Measurements from ENCODE around the gene AGPS. TPM values are rescaled to one million over a fixed set of nuclear protein-coding genes. Genes with fewer than 3 reads are reported as not detected.

Gene AGPS
- total and polyA plus RNA-seq, 2 experiments from 2014 or later = 22.9 to 36.7 TPM

DNA sequence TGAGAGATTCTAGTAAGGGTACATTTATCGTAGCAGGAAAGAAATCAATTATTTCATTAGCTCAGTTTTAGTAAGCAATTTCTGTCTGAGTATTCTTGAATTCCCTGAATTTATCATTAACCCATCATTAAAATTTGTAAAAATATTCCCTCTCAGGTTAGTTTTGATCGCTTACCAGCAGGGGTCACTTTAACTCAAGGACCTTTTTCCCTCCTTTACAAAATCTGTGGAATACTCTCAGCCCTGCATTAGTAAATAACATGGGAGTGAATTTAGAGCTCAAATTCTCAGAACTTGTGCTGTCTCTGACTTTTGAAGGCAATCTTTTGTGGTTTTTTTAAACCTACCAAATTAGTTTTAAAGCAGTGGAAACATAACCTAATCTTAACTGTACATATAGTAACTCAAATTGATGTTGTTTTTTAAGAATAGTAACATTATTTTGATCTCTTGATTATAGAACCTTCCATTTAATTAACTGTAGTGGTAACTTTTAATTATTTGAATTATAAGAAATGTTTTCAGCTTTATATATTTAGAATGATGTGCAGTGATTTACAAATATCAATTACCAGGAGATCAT, 97.2 kb downstream of the AGPS start:
- Histone ChIP-seq H3K36me3 (ENCODE audit: low read depth) (peaks cover 16% of the 10 kb centered on the region), H2AFZ (no peak overlapping the region), H3K9ac (no peak overlapping the region), H3K4me1 (ENCODE audit: insufficient read depth) (no peaks in the 10 kb centered on the region), H3K27me3 (replicated peaks; ENCODE audit: insufficient read depth) (no peaks in the 10 kb centered on the region), H3F3A (ENCODE audit: insufficient read depth) (peaks cover 8% of the 10 kb centered on the region; the same call in 1 of the 2 replicates), H3K27ac (no peak overlapping the region), H3K4me2 (ENCODE audit: unreplicated experiment) (no peak overlapping the region), H3K4me3 (no peak overlapping the region), H3K9me2 (ENCODE audit: insufficient read depth) (no peaks in the 10 kb centered on the region), H4K20me1 (ENCODE audit: insufficient read depth) (no peaks in the 10 kb centered on the region), H3K79me2 (ENCODE audit: insufficient read depth) (no peaks in the 10 kb centered on the region), H3K9me3 (ENCODE audit: low read depth) (no peaks in the 10 kb centered on the region)
- no peak for TF ChIP-seq EZH2 (IDR thresholded peaks at IDR 0.05; ENCODE audit: insufficient read depth, poor library complexity, severe bottlenecking)
- TF ChIP-seq EZH2phosphoT487 (IDR thresholded peaks at IDR 0.05; ENCODE audit: insufficient read depth, low read depth) = no peak
- peak; percentile 65 for DNase-seq
- 45 to 51% methylated on average over 2 of the region's 2 CpGs for WGBS, 2 experiments (ENCODE audit: low coverage in 1 of 2, low lambda C conversion rate in 2 of 2, missing lambda C conversion rate in 2 of 2)
- in situ Hi-C loops (cut with MboI) = no loop called here

DNA sequence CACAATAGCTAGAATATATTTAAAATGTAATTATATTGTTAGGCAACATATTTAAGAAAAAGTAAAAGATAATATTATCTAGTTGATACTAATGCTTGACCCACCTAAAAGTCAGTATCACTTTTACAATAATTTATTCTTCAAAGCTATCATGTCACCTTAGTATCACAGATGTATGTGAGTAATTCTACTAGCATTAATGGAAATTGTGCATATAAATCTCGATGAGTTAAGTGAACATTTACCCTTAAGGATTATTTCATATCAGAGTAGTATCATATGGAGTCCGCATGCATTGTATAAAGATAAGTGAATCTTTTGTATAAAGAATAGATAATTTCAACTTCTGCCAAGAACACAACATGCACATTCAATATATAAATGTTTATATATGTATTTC, 103.4 kb downstream of the AGPS start:
- Histone ChIP-seq H3K4me2 (ENCODE audit: unreplicated experiment) (no peak overlapping the region), H3K27me3 (replicated peaks; ENCODE audit: insufficient read depth) (no peaks in the 10 kb centered on the region), H3K27ac (no peak overlapping the region), H3K9ac (no peak overlapping the region), H3K4me3 (no peak overlapping the region), H4K20me1 (ENCODE audit: insufficient read depth) (no peaks in the 10 kb centered on the region; the same call in 1 of the 2 replicates), H2AFZ (no peak overlapping the region), H3K36me3 (ENCODE audit: low read depth) (peaks cover 14% of the 10 kb centered on the region; the same call in 1 of the 2 replicates), H3K79me2 (ENCODE audit: insufficient read depth) (no peaks in the 10 kb centered on the region), H3F3A (ENCODE audit: insufficient read depth) (no peaks in the 10 kb centered on the region), H3K9me2 (ENCODE audit: insufficient read depth) (no peaks in the 10 kb centered on the region), H3K4me1 (ENCODE audit: insufficient read depth) (peaks cover 2% of the 10 kb centered on the region; the same call in 1 of the 2 replicates), H3K9me3 (ENCODE audit: low read depth) (no peaks in the 10 kb centered on the region)
- in situ Hi-C loops (cut with MboI) = no loop called here
- DNase-seq = no peak
- 98% methylated on average over 2 of the region's 2 CpGs for WGBS, 2 experiments (ENCODE audit: low coverage in 1 of 2, low lambda C conversion rate in 2 of 2, missing lambda C conversion rate in 2 of 2)
- TF ChIP-seq EZH2phosphoT487 (IDR thresholded peaks at IDR 0.05; ENCODE audit: insufficient read depth, low read depth) (no peak), EZH2 (IDR thresholded peaks at IDR 0.05; ENCODE audit: insufficient read depth, poor library complexity, severe bottlenecking) (no peak)

DNA sequence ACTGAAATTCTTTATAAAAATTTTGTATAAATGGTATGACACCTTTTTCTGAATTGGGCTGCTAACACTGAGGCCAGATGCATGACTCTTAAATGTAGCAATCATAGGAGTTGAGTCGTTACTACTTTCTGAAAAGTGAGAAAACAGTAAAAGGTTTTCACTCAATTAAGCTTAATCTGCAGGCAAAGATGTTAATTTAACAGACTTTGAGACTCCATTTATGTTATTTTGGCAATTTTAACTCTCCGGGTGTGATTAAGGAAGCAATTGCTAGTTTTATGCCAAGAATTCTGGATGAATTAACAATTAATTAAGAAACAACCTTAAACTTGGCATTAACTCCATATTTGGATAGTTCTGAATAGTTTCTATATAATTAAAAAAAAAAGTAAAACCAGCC, 104.3 kb downstream of the AGPS start:
- H3K27ac ChIP-seq = no peak overlapping the region
- H3K9me2 ChIP-seq (ENCODE audit: insufficient read depth) = no peaks in the 10 kb centered on the region
- H3K36me3 ChIP-seq (ENCODE audit: low read depth) = peaks cover 14% of the 10 kb centered on the region; the same call in 1 of the 2 replicates
- H3K9ac ChIP-seq = no peak overlapping the region
- WGBS, 2 experiments (ENCODE audit: low coverage in 1 of 2, low lambda C conversion rate in 2 of 2, missing lambda C conversion rate in 2 of 2) = 98 to 100% methylated on average over 2 of the region's 2 CpGs
- in situ Hi-C loops (cut with MboI) = no loop called here
- TF ChIP-seq EZH2phosphoT487 (IDR thresholded peaks at IDR 0.05; ENCODE audit: insufficient read depth, low read depth) (no peak), EZH2 (IDR thresholded peaks at IDR 0.05; ENCODE audit: insufficient read depth, poor library complexity, severe bottlenecking) (no peak)
- no peak overlapping the region for H2AFZ ChIP-seq
- H3K9me3 ChIP-seq (ENCODE audit: low read depth) = no peaks in the 10 kb centered on the region
- no peak overlapping the region for H3K4me3 ChIP-seq
- H3K79me2 ChIP-seq (ENCODE audit: insufficient read depth) = no peaks in the 10 kb centered on the region
- no peak for DNase-seq
- H3K4me2 ChIP-seq (ENCODE audit: unreplicated experiment) = no peak overlapping the region
- H3F3A ChIP-seq (ENCODE audit: insufficient read depth) = no peaks in the 10 kb centered on the region
- H4K20me1 ChIP-seq (ENCODE audit: insufficient read depth) = no peaks in the 10 kb centered on the region; the same call in 1 of the 2 replicates
- no peaks in the 10 kb centered on the region for H3K27me3 ChIP-seq (replicated peaks; ENCODE audit: insufficient read depth)
- peaks cover 7% of the 10 kb centered on the region; the same call in 1 of the 2 replicates for H3K4me1 ChIP-seq (ENCODE audit: insufficient read depth)

DNA sequence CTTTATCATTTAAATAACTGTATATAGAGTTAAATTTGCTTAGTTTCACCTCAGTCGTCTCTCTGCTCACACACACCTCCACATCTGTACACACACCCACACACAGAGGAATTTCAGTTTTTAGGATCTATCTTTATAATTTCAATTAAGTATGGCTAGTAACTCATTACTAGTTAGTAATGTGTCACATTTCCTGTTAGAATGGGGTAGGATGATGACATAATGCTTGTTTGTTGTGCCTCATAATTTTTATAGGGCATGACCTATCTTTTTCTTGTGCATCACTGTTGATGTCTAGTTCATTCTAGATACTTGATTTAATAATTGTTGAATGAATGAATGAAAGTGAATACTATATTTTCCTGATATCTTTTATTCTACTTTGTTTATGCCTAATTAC, 108.6 kb downstream of the AGPS start:
- H3F3A ChIP-seq (ENCODE audit: insufficient read depth) = no peaks in the 10 kb centered on the region
- no peaks in the 10 kb centered on the region for H3K79me2 ChIP-seq (ENCODE audit: insufficient read depth)
- H4K20me1 ChIP-seq (ENCODE audit: insufficient read depth) = no peaks in the 10 kb centered on the region; the same call in 1 of the 2 replicates
- no peak for TF ChIP-seq EZH2phosphoT487 (IDR thresholded peaks at IDR 0.05; ENCODE audit: insufficient read depth, low read depth)
- TF ChIP-seq EZH2 (IDR thresholded peaks at IDR 0.05; ENCODE audit: insufficient read depth, poor library complexity, severe bottlenecking) = no peak
- H3K4me1 ChIP-seq (ENCODE audit: insufficient read depth) = peaks cover 7% of the 10 kb centered on the region; the same call in 1 of the 2 replicates
- H2AFZ ChIP-seq = no peak overlapping the region
- no peak overlapping the region for H3K9ac ChIP-seq
- peaks cover 7% of the 10 kb centered on the region; the same call in 1 of the 2 replicates for H3K36me3 ChIP-seq (ENCODE audit: low read depth)
- 50 to 69% methylated on average over 1 of the region's 1 CpG for WGBS, 2 experiments (ENCODE audit: low coverage in 1 of 2, low lambda C conversion rate in 2 of 2, missing lambda C conversion rate in 2 of 2)
- H3K9me3 ChIP-seq (ENCODE audit: low read depth) = no peaks in the 10 kb centered on the region
- DNase-seq = peak; percentile 10
- H3K9me2 ChIP-seq (ENCODE audit: insufficient read depth) = no peaks in the 10 kb centered on the region
- no peak overlapping the region for H3K4me3 ChIP-seq
- H3K4me2 ChIP-seq (ENCODE audit: unreplicated experiment) = no peak overlapping the region
- in situ Hi-C loops (cut with MboI) = no loop called here
- H3K27me3 ChIP-seq (replicated peaks; ENCODE audit: insufficient read depth) = no peaks in the 10 kb centered on the region
- no peak overlapping the region for H3K27ac ChIP-seq

Data from GM23248 (cell line).